ENCODE measurements around the gene GYG1.

DNA sequence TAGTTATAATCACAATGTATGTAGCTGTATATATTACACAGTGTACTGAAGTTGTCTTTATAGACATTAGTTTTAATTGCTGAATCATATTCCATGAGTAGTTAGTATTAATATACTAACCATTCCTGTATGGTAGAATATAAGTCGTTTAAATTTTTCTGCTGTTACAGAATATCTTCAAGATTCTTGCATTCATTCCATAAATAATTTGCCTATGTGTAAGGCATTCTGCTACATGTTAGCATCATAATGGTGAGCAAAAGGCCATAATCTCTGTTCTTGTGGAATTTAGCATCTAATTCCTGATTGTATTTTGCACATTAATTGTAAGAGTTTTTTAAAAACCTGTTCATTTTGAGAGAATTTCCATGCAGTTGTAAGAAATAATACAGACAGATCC, 14.1 kb downstream of the GYG1 start:
- TF ChIP-seq, protein P1, sequence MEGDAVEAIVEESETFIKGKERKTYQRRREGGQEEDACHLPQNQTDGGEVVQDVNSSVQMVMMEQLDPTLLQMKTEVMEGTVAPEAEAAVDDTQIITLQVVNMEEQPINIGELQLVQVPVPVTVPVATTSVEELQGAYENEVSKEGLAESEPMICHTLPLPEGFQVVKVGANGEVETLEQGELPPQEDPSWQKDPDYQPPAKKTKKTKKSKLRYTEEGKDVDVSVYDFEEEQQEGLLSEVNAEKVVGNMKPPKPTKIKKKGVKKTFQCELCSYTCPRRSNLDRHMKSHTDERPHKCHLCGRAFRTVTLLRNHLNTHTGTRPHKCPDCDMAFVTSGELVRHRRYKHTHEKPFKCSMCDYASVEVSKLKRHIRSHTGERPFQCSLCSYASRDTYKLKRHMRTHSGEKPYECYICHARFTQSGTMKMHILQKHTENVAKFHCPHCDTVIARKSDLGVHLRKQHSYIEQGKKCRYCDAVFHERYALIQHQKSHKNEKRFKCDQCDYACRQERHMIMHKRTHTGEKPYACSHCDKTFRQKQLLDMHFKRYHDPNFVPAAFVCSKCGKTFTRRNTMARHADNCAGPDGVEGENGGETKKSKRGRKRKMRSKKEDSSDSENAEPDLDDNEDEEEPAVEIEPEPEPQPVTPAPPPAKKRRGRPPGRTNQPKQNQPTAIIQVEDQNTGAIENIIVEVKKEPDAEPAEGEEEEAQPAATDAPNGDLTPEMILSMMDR (IDR thresholded peaks at IDR 0.05), result no peak
- no peak for TF ChIP-seq EZH2 (IDR thresholded peaks at IDR 0.05; ENCODE audit: borderline replicate concordance, insufficient read depth, low read depth, low read length, poor library complexity, severe bottlenecking)
